GM12865 (cell line): ENCODE measurements around the gene NAMPT.

Source experiments
- DNase-seq: peaks from one replicate; pipeline ENCODE4 v3.0.0; 2010; ENCODE audit warnings: low read depth
- H3K4me3 ChIP-seq: 2 replicates; pipeline ENCODE4 v1.5.1; 2011; ENCODE audit warnings: mild to moderate bottlenecking, low read depth, low read length, control low read depth
- TF ChIP-seq, protein P1 (sequence below): IDR thresholded peaks from 2 replicates; pipeline ENCODE4 v1.5.1; 2011; ENCODE audit warnings: low read length, control low read depth, low read depth, inconsistent platforms; ENCODE audit not compliant: insufficient read depth; ENCODE audit errors: missing control alignments

NAMPT gene

DNA sequence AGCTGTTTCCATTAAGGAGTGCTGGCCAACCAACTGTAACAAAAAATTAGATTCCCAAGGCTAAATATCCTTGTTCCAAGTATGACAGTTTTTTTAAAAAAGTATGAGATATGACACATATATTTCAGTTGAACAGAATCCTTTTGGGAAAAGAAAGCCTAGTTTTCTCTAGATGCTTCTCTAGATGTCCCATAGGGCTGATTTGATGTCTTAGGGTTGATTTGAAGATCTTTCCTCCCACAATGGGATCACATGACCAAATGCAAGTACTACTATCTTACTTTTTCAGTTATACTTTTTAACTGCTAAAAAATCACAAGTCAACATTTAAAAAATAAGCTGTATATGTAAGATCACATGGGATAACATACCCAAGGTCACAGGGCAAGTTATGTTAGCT lies 3.7 kb downstream of the NAMPT start:
- TF ChIP-seq, protein P1, sequence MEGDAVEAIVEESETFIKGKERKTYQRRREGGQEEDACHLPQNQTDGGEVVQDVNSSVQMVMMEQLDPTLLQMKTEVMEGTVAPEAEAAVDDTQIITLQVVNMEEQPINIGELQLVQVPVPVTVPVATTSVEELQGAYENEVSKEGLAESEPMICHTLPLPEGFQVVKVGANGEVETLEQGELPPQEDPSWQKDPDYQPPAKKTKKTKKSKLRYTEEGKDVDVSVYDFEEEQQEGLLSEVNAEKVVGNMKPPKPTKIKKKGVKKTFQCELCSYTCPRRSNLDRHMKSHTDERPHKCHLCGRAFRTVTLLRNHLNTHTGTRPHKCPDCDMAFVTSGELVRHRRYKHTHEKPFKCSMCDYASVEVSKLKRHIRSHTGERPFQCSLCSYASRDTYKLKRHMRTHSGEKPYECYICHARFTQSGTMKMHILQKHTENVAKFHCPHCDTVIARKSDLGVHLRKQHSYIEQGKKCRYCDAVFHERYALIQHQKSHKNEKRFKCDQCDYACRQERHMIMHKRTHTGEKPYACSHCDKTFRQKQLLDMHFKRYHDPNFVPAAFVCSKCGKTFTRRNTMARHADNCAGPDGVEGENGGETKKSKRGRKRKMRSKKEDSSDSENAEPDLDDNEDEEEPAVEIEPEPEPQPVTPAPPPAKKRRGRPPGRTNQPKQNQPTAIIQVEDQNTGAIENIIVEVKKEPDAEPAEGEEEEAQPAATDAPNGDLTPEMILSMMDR = no peak
- DNase-seq = no peak
- H3K4me3 ChIP-seq = peak overlapping the region; percentile 94

DNA sequence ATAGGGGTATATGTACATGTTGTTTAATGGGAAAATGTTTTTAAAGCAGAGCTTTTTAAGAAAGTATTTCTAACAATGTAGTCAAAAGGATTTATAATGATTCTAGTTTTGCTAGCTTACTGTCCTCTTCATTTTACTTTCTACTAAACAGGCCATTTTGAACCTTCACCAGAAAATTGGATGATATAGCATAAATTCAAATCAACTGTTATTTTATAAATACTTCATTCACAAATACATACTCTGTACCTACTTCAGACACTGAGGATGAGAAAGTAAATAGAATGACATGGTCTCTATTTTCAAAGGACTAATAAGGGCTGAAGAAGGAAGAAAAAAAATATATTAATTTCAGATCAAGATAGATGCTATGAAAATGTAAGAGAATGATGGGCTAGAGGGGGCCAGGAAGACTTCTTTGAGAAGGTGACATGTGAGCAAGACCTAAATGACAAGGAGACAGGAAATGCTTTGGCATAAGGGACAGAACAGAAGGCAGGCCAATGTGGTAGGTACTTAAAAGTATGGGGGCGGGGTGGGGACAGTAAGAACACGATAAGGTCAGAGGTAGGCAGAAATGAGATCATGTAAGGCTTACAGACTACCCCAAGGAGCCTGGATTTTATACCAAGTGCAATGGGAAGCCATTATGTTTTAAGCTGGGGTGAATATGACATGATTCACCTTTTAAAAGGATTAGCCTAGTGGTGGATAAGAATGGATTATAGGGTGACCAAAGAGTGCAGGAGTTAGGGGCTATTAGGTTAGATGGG lies 5.2 kb downstream of the NAMPT start:
- DNase-seq = peak; percentile 58
- no peak overlapping the region for H3K4me3 ChIP-seq
- TF ChIP-seq, protein P1 = no peak

DNA sequence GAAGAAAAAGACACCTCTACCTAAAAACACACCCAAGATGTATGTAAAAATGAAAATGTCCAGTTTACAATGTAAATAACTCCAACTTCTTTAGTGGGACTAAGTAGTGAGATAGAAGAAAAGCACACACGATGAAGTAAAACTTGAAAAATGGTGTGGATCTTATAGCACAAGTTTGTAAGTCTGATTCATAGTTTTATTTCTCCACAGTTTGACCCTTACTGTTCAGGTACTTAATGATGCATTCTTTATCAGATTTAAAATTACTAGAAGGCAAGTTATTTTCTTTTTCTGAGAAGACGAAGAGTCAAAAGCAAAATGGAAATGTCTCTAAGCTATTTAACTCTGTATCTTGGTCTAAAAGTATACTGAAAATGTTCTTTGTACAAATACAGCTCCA lies 6.1 kb downstream of the NAMPT start:
- no peak for DNase-seq
- H3K4me3 ChIP-seq = no peak overlapping the region
- TF ChIP-seq, protein P1 = no peak

DNA sequence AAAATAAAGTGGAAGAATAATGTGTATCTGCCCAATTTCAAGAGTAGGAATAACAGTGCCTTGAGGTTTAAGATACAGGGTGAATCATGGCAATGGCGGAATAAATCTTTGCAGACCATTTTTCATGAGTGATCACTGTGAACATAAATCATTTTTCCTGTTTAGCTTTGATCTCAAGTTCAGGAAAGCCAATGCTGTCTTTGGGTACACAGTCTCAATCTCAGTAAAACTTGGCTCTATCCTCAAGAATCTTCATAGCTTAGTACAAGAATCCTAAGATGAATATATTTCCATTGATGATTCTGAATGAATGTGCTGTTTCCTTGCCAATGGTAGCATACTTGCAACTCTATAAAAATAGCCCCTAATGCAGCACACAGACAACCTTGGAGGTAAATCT lies 6.8 kb downstream of the NAMPT start:
- H3K4me3 ChIP-seq = no peak overlapping the region
- TF ChIP-seq, protein P1 = no peak
- no peak for DNase-seq

DNA sequence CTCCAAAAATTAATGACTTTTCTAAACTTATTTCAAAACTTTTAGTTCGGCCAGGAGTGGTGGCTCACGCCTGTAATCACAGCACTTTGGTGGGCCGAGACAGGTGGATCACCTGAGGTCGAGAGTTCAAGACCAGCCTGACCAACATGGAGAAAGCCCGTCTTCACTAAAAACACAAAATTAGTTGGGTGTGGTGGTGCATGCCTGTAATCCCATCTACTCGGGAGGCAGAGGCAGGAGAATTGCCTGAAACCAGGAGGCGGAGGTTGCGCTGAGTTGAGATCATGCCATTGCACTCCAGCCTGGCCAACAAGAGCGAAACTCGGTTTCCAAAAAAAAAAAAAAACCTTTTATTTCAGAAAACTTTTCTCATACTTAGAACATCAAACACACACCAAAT lies 8.3 kb downstream of the NAMPT start:
- H3K4me3 ChIP-seq = no peak overlapping the region
- TF ChIP-seq, protein P1 = no peak
- DNase-seq = no peak

DNA sequence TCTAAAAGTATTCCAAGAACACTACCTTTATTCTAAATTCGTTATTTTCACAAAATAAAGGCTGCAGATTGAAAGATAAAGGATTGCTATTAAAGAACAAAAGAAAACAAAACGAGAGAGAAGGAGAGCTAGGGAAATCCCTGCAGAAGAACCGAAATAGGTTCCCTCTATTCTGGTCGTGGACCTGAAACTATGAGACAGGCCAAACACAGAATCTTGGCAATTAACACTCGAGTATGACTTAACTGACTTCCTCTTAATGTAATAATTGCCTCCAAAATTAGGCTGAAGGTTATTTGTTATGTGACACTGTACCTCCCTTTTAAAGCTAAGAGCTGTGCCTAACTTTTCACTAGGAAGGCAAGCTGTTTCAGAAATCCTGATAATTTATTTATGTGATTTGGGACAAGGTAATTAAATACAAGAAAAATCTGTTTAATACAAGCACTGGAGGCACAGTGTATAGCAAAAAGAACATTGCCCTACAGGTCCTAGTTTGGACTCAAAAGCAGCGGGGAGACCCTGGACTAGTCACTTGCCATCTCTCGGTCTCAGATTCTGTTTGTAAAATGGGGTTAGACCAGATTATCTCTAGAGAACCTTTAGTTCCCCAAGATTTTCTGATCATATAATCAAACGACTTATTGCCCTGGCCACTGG lies 11.6 kb downstream of the NAMPT start:
- TF ChIP-seq, protein P1 = no peak
- no peak overlapping the region for H3K4me3 ChIP-seq
- DNase-seq = peak; percentile 62
